DOHH2 (cell line): ENCODE measurements around the gene WDR70.
"Not testable (repeated sequence)": the region's sequence is repeated elsewhere in the genome, so short reads cannot be mapped to it uniquely, and the experiment has no call there.

Experiments
- H3F3A ChIP-seq: fragments of 200-600 bp; sonication (generic), shearing (Covaris generic); 2 replicates; pipeline ENCODE4 v1.6.0; 2016; ENCODE audit warnings: antibody characterized with exemption, mild to moderate bottlenecking; ENCODE audit not compliant: control insufficient read depth, insufficient read depth
- H3K27ac ChIP-seq: fragments of 200-600 bp; sonication (generic); 2 replicates; pipeline ENCODE4 v1.5.1; 2014; ENCODE audit warnings: low read depth, mild to moderate bottlenecking, low read length, moderate library complexity
- H3K27me3 ChIP-seq: fragments of 200-600 bp; sonication (generic); 2 replicates; pipeline ENCODE4 v1.6.1; 2014; ENCODE audit warnings: mild to moderate bottlenecking, low read length, mixed read lengths; ENCODE audit not compliant: control insufficient read depth
- H3K36me3 ChIP-seq: fragments of 200-600 bp; sonication (generic); 2 replicates; pipeline ENCODE4 v1.6.1; 2014; ENCODE audit warnings: mild to moderate bottlenecking, low read length, moderate library complexity, mixed read lengths; ENCODE audit not compliant: control insufficient read depth
- H3K4me1 ChIP-seq: fragments of 200-600 bp; sonication (generic); 2 replicates; pipeline ENCODE4 v1.6.1; 2014; ENCODE audit warnings: mild to moderate bottlenecking, low read length, mixed read lengths; ENCODE audit not compliant: control insufficient read depth
- H3K4me2 ChIP-seq: fragments of 200-600 bp; sonication (generic); 2 replicates; pipeline ENCODE4 v1.6.0; 2014; ENCODE audit warnings: mild to moderate bottlenecking, low read length, moderate library complexity
- H3K4me3 ChIP-seq: fragments of 200-600 bp; sonication (generic); 2 replicates; pipeline ENCODE4 v1.5.1; 2014; ENCODE audit warnings: mild to moderate bottlenecking, low read length, mixed read lengths
- H3K79me2 ChIP-seq: fragments of 200-600 bp; sonication (generic); 2 replicates; pipeline ENCODE4 v1.6.1; 2014; ENCODE audit warnings: mild to moderate bottlenecking, low read length, mixed read lengths; ENCODE audit not compliant: control insufficient read depth
- H3K9me2 ChIP-seq: fragments of 200-600 bp; sonication (generic); replicated peaks from 2 replicates; pipeline ENCODE4 v1.6.1; 2014; ENCODE audit warnings: mild to moderate bottlenecking, low read length, mixed read lengths; ENCODE audit not compliant: control insufficient read depth
- H3K9me3 ChIP-seq: fragments of 200-600 bp; sonication (generic); 2 replicates; pipeline ENCODE4 v1.6.1; 2014; ENCODE audit warnings: antibody characterized with exemption, low read length, mixed read lengths; ENCODE audit not compliant: control insufficient read depth, insufficient read depth
- H4K20me1 ChIP-seq: fragments of 200-600 bp; sonication (generic); 2 replicates; pipeline ENCODE4 v1.6.0; 2014; ENCODE audit warnings: low read depth, mild to moderate bottlenecking, antibody characterized with exemption, low read length, moderate library complexity; ENCODE audit not compliant: control insufficient read depth, insufficient read depth
- CTCF ChIP-seq: fragments of 200-600 bp; sonication (generic); IDR thresholded peaks from one replicate; pipeline ENCODE4 v1.5.1; 2014; ENCODE audit warnings: antibody characterized with exemption, mild to moderate bottlenecking, low read depth, low read length; ENCODE audit not compliant: poor library complexity, severe bottlenecking
- EZH2phosphoT487 ChIP-seq: fragments of 200-600 bp; sonication (generic); IDR thresholded peaks from 2 replicates; pipeline ENCODE4 v1.6.1; 2017; ENCODE audit warnings: borderline replicate concordance, mild to moderate bottlenecking, antibody characterized with exemption, low read length, moderate library complexity, mixed read lengths

The WDR70 gene

GRCh38 chr5:37391591-37391990, 12.5 kb downstream of the WDR70 start:
- Histone ChIP-seq H3K4me1 (peaks cover 9% of the 10 kb centered on the region), H3K36me3 (peaks cover 43% of the 10 kb centered on the region), H3K79me2 (no peaks in the 10 kb centered on the region), H3K9me3 (no peaks in the 10 kb centered on the region), H3K4me2 (no peak overlapping the region), H3K27me3 (no peaks in the 10 kb centered on the region), H3F3A (peaks cover 7% of the 10 kb centered on the region; the same call in 1 of the 2 replicates), H3K9me2 (no peaks in the 10 kb centered on the region), H3K4me3 (no peak overlapping the region), H4K20me1 (no peaks in the 10 kb centered on the region), H3K27ac (no peak overlapping the region)
- no peak for TF ChIP-seq EZH2phosphoT487

GRCh38 chr5:37396352-37396751, 17.2 kb downstream of the WDR70 start:
- Histone ChIP-seq H3K27me3 (no peaks in the 10 kb centered on the region), H3F3A (0 out of 2 replicates have a peak, but pooled peaks cover under 1% of the 10 kb centered on the region), H3K4me3 (no peak overlapping the region), H3K4me2 (no peak overlapping the region), H3K27ac (no peak overlapping the region), H3K36me3 (peaks cover 40% of the 10 kb centered on the region), H3K9me2 (no peaks in the 10 kb centered on the region), H3K4me1 (peaks cover 11% of the 10 kb centered on the region), H3K79me2 (no peaks in the 10 kb centered on the region), H4K20me1 (no peaks in the 10 kb centered on the region), H3K9me3 (no peaks in the 10 kb centered on the region)
- TF ChIP-seq EZH2phosphoT487 = no peak

GRCh38 chr5:37400501-37400900, 21.4 kb downstream of the WDR70 start:
- no peaks in the 10 kb centered on the region for H3K27me3 ChIP-seq
- peaks cover 13% of the 10 kb centered on the region for H3K4me1 ChIP-seq
- H3K4me3 ChIP-seq = no peak overlapping the region
- no peak for TF ChIP-seq CTCF
- TF ChIP-seq EZH2phosphoT487 = no peak
- H3F3A ChIP-seq = no peaks in the 10 kb centered on the region
- H3K27ac ChIP-seq = no peak overlapping the region
- no peak overlapping the region for H3K4me2 ChIP-seq
- no peaks in the 10 kb centered on the region for H3K9me3 ChIP-seq
- H3K36me3 ChIP-seq = peaks cover 13% of the 10 kb centered on the region
- H3K79me2 ChIP-seq = no peaks in the 10 kb centered on the region
- H4K20me1 ChIP-seq = no peaks in the 10 kb centered on the region
- H3K9me2 ChIP-seq = no peaks in the 10 kb centered on the region

GRCh38 chr5:37412515-37412914, 33.4 kb downstream of the WDR70 start:
- H3K79me2 ChIP-seq = no peaks in the 10 kb centered on the region
- H3K9me3 ChIP-seq = no peaks in the 10 kb centered on the region
- no peaks in the 10 kb centered on the region for H3F3A ChIP-seq
- peaks cover 5% of the 10 kb centered on the region for H3K36me3 ChIP-seq
- no peaks in the 10 kb centered on the region for H4K20me1 ChIP-seq
- no peaks in the 10 kb centered on the region for H3K27me3 ChIP-seq
- no peak overlapping the region for H3K4me3 ChIP-seq
- H3K4me2 ChIP-seq = no peak overlapping the region
- no peaks in the 10 kb centered on the region; the same call in 1 of the 2 replicates for H3K4me1 ChIP-seq
- H3K9me2 ChIP-seq = no peaks in the 10 kb centered on the region
- H3K27ac ChIP-seq = no peak overlapping the region
- TF ChIP-seq EZH2phosphoT487 (no peak), CTCF (no peak)

- H3K27ac ChIP-seq, H3K4me2 ChIP-seq, H3K4me3 ChIP-seq, H3K4me1 ChIP-seq, H3K9me3 ChIP-seq, H4K20me1 ChIP-seq, H3K27me3 ChIP-seq, H3K9me2 ChIP-seq, H3F3A ChIP-seq, H3K36me3 ChIP-seq, H3K79me2 ChIP-seq: not testable (repeated sequence)
Measured at GRCh38 chr5:37415456-37415855, 36.3 kb downstream of the WDR70 start.
